Thyroid gland (tissue), 4 donors: ENCODE data around the gene ONECUT3. TPM values are rescaled to one million over a fixed set of nuclear protein-coding genes. Genes with fewer than 3 reads are reported as not detected.

ENCODE experiments used
- DNase-seq, 2 donors: peaks; one replicate each; pipeline ENCODE4 v3.0.0-alpha.2; 2019
- H3K27ac ChIP-seq, 3 donors: fragments of 200-600 bp; sonication (generic); 1 replicate in 2 of 3; 2 replicates in 1 of 3; pipeline ENCODE4 v1.5.1; 2016 to 2019; ENCODE audit warnings: mild to moderate bottlenecking in 1 of 3, moderate library complexity in 1 of 3
- H3K27me3 ChIP-seq: fragments of 200-600 bp; sonication (generic); one replicate; pipeline ENCODE4 v1.5.1; 2019
- H3K36me3 ChIP-seq, 2 donors: fragments of 200-600 bp; sonication (generic); one replicate each; pipeline ENCODE4 v1.5.1; 2016 to 2019
- H3K4me1 ChIP-seq, 2 donors: fragments of 200-600 bp; sonication (generic); one replicate each; pipeline ENCODE4 v1.5.1; 2017 to 2019
- H3K4me3 ChIP-seq, 3 donors: fragments of 200-600 bp; sonication (generic); replicated peaks in 1 of 3; 1 replicate in 2 of 3; 2 replicates in 1 of 3; pipeline ENCODE4 v1.5.1; 2016; ENCODE audit warnings: mild to moderate bottlenecking in 1 of 3
- H3K9me3 ChIP-seq: fragments of 200-600 bp; sonication (generic); one replicate; pipeline ENCODE4 v1.5.1; 2017
- POLR2A ChIP-seq, 2 donors: fragments of 450-650 bp; IDR thresholded peaks; one replicate each; pipeline ENCODE4 v1.6.1; 2017; ENCODE audit warnings: antibody characterized with exemption in 2 of 2, mild to moderate bottlenecking in 2 of 2, moderate library complexity in 1 of 2
- WGBS, 2 donors: methylation state at CpG; one replicate each; pipeline ENCODE4 v1.1.5; 2017; 5-methylcytosine and 5-hydroxymethylcytosine counted together
- intact Hi-C: fragments of 100-400 bp; cut with DNase I; formaldehyde crosslinking; loops from one replicate; pipeline ENCODE4 v1.15.1; 2023
- total RNA-seq, 4 donors: library from RNA; depleted of rRNA; stranded (reverse); fragments of >200 nt; gene quantifications; one replicate each; pipeline ENCODE4 v1.2.3, GENCODE V29; 2016
- TF ChIP-seq, protein P1 (sequence below), 6 experiments: fragments of 200-600 bp in 3 of 6; fragments of 450-650 bp in 3 of 6; sonication (generic) in 3 of 6; IDR thresholded peaks; one replicate each; pipeline ENCODE4 v1.5.1; 2016 to 2019; ENCODE audit warnings: antibody characterized with exemption in 6 of 6, mild to moderate bottlenecking in 2 of 6, inconsistent platforms in 1 of 6, moderate library complexity in 1 of 6

The ONECUT3 gene
- total RNA-seq, 4 donors from 2014 or later: not detected

DNA sequence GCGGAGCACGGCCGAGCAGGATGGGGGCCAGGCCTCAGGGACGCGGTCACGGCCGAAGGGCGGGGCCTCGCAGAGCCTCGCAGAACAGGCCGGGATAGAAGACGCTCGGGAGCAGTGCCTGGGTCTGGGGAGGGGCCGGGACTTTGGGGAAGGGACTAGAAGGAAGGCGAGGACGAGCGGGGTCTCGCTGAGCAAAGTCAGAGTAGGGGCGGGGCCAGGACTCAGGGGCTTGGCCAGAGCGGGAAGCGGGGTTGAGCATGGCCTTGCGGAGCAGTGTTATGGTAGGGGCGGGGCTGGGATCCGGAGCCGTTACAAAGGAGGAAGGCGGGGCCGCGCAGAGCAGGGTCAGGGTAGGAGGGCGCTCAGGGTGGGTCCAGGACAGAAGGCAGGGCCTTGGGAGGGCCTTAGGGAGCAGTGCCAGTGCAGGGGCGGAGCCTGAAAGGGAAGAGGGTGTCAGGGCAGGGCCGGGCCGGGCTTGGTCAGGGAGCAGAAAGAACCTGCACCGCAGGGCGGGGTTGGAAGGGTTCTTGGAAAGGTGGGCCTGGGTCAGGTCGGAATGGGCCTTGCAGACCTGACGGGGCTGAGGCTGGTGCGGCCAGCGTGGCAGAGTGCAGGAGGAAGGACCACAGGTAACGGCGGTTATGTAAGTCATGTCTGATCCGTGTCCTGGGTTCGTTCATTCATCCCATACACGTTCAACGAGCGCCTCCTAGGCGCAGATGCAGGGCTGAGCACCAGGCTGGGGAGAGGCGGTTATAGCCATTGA, 59.3 kb downstream of the ONECUT3 start:
- Histone ChIP-seq H3K9me3 (no peaks in the 10 kb centered on the region), H3K4me3 (peak overlapping the region in 2 of 3 donors; percentile 33 to 39), H3K27me3 (no peaks in the 10 kb centered on the region), H3K36me3 (peaks cover 24 to 29% of the 10 kb centered on the region in 2 donors), H3K27ac (peak overlapping the region in 2 of 3 donors; percentile 51 to 52), H3K4me1 (peaks cover 14 to 19% of the 10 kb centered on the region in 2 donors)
- peak in 1 of 2 donors; percentile 35 for TF ChIP-seq POLR2A (IDR thresholded peaks at IDR 0.05)
- TF ChIP-seq, protein P1, sequence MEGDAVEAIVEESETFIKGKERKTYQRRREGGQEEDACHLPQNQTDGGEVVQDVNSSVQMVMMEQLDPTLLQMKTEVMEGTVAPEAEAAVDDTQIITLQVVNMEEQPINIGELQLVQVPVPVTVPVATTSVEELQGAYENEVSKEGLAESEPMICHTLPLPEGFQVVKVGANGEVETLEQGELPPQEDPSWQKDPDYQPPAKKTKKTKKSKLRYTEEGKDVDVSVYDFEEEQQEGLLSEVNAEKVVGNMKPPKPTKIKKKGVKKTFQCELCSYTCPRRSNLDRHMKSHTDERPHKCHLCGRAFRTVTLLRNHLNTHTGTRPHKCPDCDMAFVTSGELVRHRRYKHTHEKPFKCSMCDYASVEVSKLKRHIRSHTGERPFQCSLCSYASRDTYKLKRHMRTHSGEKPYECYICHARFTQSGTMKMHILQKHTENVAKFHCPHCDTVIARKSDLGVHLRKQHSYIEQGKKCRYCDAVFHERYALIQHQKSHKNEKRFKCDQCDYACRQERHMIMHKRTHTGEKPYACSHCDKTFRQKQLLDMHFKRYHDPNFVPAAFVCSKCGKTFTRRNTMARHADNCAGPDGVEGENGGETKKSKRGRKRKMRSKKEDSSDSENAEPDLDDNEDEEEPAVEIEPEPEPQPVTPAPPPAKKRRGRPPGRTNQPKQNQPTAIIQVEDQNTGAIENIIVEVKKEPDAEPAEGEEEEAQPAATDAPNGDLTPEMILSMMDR (IDR thresholded peaks at IDR 0.05): peak in 4 of 6 experiments; percentile 42 to 55 (median 48)
- 1% methylated on average over 44 to 46 of the region's 47 CpGs for WGBS, 2 donors
- peak; percentile 93 to 96 for DNase-seq
- intact Hi-C loops: loop anchor here (10.0 kb wide), 1 partner anchor 258 kb away; no protein-coding TSS in a partner anchor

- Histone ChIP-seq H3K27me3 (no peaks in the 10 kb centered on the region), H3K9me3 (no peaks in the 10 kb centered on the region), H3K4me1 (peaks cover 14 to 16% of the 10 kb centered on the region in 2 donors), H3K36me3 (peaks cover 33 to 38% of the 10 kb centered on the region in 2 donors), H3K4me3 (peak overlapping the region in 1 of 3 donors; percentile 39), H3K27ac (no peak overlapping the region)
- TF ChIP-seq, protein P1 (IDR thresholded peaks at IDR 0.05): no peak
- no peak for TF ChIP-seq POLR2A (IDR thresholded peaks at IDR 0.05)
- intact Hi-C loops: loop anchor here (10.0 kb wide), 1 partner anchor 259 kb away; no protein-coding TSS in a partner anchor
- whole genome bisulfite sequencing, 2 donors: 65 to 67% methylated on average over 20 to 21 of the region's 21 CpGs
- no peak for DNase-seq
These were observed 60.2 kb downstream of the ONECUT3 start for GRCh38 chr19:1813192-1814182.

DNA sequence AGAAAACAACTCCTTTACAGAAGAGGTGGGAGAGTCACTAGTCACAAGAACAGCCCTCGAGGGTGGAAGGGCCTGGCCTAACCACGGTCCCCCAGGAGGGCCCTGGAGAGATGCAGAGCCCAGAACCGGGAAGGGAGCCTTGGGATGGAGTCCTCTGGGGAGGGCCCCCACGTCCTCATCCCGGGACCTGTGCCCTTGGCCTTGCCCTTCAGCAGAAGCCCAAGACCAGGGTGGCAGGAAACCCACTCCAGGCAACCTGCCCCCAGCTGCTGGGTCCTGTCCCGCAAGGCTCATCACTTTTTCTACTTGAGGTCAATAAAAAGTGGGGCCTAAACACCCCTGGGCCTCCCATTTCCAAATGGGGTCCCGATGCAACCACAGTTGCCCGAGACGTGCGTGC, 61.1 kb downstream of the ONECUT3 start:
- DNase-seq: no peak
- 84 to 86% methylated on average over 8 to 10 of the region's 10 CpGs for WGBS, 2 donors
- H3K27me3 ChIP-seq: no peaks in the 10 kb centered on the region
- TF ChIP-seq, protein P1 (IDR thresholded peaks at IDR 0.05): no peak
- TF ChIP-seq POLR2A (IDR thresholded peaks at IDR 0.05): no peak
- H3K27ac ChIP-seq: no peak overlapping the region
- H3K9me3 ChIP-seq: no peaks in the 10 kb centered on the region
- no peak overlapping the region for H3K4me3 ChIP-seq
- intact Hi-C loops: loop anchor here (10.0 kb wide), 1 partner anchor 260 kb away; no protein-coding TSS in a partner anchor
- H3K4me1 ChIP-seq: peaks cover 14 to 16% of the 10 kb centered on the region in 2 donors
- H3K36me3 ChIP-seq: peaks cover 38 to 47% of the 10 kb centered on the region in 2 donors

DNA sequence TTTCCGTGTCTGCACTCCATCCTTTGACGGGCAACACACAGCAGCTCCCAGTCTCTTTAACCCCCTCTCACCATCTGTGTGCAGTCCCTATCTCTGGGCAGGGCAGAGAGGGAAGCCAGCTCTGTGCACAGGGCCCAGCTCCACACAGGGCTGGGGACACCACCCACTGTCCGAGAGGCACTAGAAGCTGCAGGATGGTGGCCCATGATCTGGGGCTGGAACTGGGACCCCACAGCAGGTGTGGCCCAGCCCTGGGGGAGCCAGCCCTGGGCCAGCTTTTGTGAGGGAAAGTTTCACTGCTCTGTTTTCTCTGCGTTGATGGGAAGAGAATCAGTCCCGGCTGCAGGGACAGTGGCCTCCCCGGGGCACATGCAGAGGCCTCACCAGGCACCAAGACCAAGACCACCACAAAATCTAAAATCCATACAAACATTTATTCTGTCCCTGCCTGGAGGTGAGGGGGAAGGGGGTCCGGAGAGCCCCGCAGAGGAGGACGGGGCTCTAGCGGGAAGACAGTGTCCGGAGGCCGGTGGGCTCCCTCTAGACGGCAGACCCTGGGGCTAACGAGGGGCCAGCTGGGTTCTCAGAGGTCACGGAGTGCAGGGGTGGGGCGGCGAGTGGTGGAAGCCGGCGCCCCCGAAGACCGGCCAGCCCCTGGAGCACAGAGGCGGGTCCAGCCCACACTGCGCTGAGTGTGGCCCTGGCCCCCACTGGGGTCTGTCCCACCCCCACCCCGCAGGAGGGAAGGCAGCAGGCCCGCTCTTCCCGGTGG, 61.7 kb downstream of the ONECUT3 start:
- Histone ChIP-seq H3K27me3 (no peaks in the 10 kb centered on the region), H3K4me1 (peaks cover 14 to 16% of the 10 kb centered on the region in 2 donors), H3K27ac (no peak overlapping the region), H3K36me3 (peaks cover 44 to 53% of the 10 kb centered on the region in 2 donors), H3K9me3 (no peaks in the 10 kb centered on the region), H3K4me3 (no peak overlapping the region)
- TF ChIP-seq POLR2A (IDR thresholded peaks at IDR 0.05): no peak
- TF ChIP-seq, protein P1 (IDR thresholded peaks at IDR 0.05): no peak
- 89 to 91% methylated on average over 23 of the region's 26 CpGs for WGBS, 2 donors
- intact Hi-C loops: loop anchor here (10.0 kb wide), 1 partner anchor 260 kb away; no protein-coding TSS in a partner anchor
- DNase-seq: no peak
